Cardiac septum (tissue), 1 donor: ENCODE measurements around the gene TENM3. TPM values are rescaled to one million over a fixed set of nuclear protein-coding genes. Genes with fewer than 3 reads are reported as not detected.
"Not testable (repeated sequence)": the region's sequence is repeated elsewhere in the genome, so short reads cannot be mapped to it uniquely, and the experiment has no call there.

Experiments
- DNase-seq: peaks from one replicate; pipeline ENCODE4 v3.0.0-alpha.2; 2020; ENCODE audit warnings: low spot score
- intact Hi-C: fragments of 100-400 bp; cut with DNase I; formaldehyde crosslinking; loops from one replicate; pipeline ENCODE4 v1.14.0; 2022
- total RNA-seq: library from RNA; stranded (reverse); fragmentation: NEBNext Ultra II Directional; extraction: Animal tissue kit (Norgen Biotek cat#: 25700); gene quantifications from one replicate; pipeline ENCODE4 v1.2.1, GENCODE V29; 2021
- donor health status: DM: no; HTN: no; CAD: no.

TENM3 gene
- total RNA-seq, 1 donor from 2014 or later = 3.9 TPM

- intact Hi-C loops = no loop called here
- DNase-seq = no peak
Measured at GRCh38 chr4:182380771-182381181, 137.6 kb downstream of the TENM3 start.

GRCh38 chr4:182382941-182383340, 139.7 kb downstream of the TENM3 start:
- intact Hi-C loops = no loop called here
- DNase-seq = no peak

GRCh38 chr4:182384631-182385091, 141.5 kb downstream of the TENM3 start:
- intact Hi-C loops = no loop called here
- DNase-seq = no peak

GRCh38 chr4:182385897-182386296, 142.7 kb downstream of the TENM3 start:
- DNase-seq = no peak
- intact Hi-C loops = no loop called here

GRCh38 chr4:182386576-182386975, 143.4 kb downstream of the TENM3 start:
- intact Hi-C loops, DNase-seq: not testable (repeated sequence)

- no peak for DNase-seq
- intact Hi-C loops = no loop called here
Measured at GRCh38 chr4:182391111-182391684, 148.0 kb downstream of the TENM3 start.

GRCh38 chr4:182394181-182394580, 151.0 kb downstream of the TENM3 start:
- no peak for DNase-seq
- intact Hi-C loops = no loop called here

GRCh38 chr4:182400081-182400480, 156.9 kb downstream of the TENM3 start:
- intact Hi-C loops = no loop called here
- DNase-seq = no peak

GRCh38 chr4:182400790-182401189, 157.6 kb downstream of the TENM3 start:
- intact Hi-C loops = no loop called here
- no peak for DNase-seq

- intact Hi-C loops = no loop called here
- DNase-seq = no peak
Measured at GRCh38 chr4:182404376-182404775, 161.2 kb downstream of the TENM3 start.

GRCh38 chr4:182405087-182405486, 161.9 kb downstream of the TENM3 start:
- DNase-seq = no peak
- intact Hi-C loops = no loop called here

GRCh38 chr4:182409271-182409670, 166.1 kb downstream of the TENM3 start:
- intact Hi-C loops = no loop called here

GRCh38 chr4:182411391-182411790, 168.2 kb downstream of the TENM3 start:
- intact Hi-C loops = no loop called here
- no peak for DNase-seq

More at GRCh38 chr4:182409271-182409670, 166.1 kb downstream of the TENM3 start:
- no peak for DNase-seq

GRCh38 chr4:182413550-182413949, 170.3 kb downstream of the TENM3 start:
- intact Hi-C loops = no loop called here

GRCh38 chr4:182415116-182415515, 171.9 kb downstream of the TENM3 start:
- no peak for DNase-seq
- intact Hi-C loops = no loop called here

More at GRCh38 chr4:182413550-182413949, 170.3 kb downstream of the TENM3 start:
- DNase-seq = no peak

GRCh38 chr4:182416067-182416466, 172.9 kb downstream of the TENM3 start:
- intact Hi-C loops = no loop called here
- DNase-seq = no peak

- intact Hi-C loops = no loop called here
- DNase-seq = no peak
Measured at GRCh38 chr4:182418054-182418734, 175.0 kb downstream of the TENM3 start.

GRCh38 chr4:182420189-182420588, 177.0 kb downstream of the TENM3 start:
- intact Hi-C loops = no loop called here
- no peak for DNase-seq

- no peak for DNase-seq
- intact Hi-C loops = no loop called here
Measured at GRCh38 chr4:182421753-182422152, 178.6 kb downstream of the TENM3 start.

GRCh38 chr4:182425302-182425701, 182.1 kb downstream of the TENM3 start:
- no peak for DNase-seq
- intact Hi-C loops = no loop called here

GRCh38 chr4:182426901-182427300, 183.7 kb downstream of the TENM3 start:
- DNase-seq = no peak
- intact Hi-C loops = no loop called here
